HG03378 (cell line): ENCODE data around the gene KRT79.
"Not testable (repeated sequence)": the region's sequence is repeated elsewhere in the genome, so short reads cannot be mapped to it uniquely, and the experiment has no call there.

ENCODE experiments used
- ATAC-seq: cut with Tn5 transposase; IDR thresholded peaks from one replicate; pipeline ENCODE4 v1.9.1; 2021; ENCODE audit warnings: mild to moderate bottlenecking, moderate library complexity; ENCODE audit not compliant: unreplicated experiment

Gene KRT79

DNA sequence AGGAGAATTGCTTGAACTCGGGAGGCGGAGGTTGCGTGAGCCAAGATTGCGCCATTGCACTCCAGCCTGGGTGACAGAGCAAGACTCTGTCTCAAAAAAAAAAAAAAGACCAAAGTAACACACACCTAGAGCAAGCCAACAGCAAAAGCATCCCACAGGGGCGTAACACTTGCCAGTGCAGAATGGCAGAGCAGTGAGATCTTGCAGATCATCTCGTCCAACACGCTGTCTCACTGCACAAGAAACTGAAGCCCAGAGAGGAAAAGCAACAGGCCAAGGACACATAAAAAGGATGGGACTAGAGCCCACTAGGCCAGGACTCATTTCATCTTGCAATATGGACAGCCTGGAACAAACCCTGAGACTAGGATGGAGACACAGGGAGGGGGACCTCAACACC lies 27.4 kb upstream of the KRT79 start:
- ATAC-seq, result no peak

DNA sequence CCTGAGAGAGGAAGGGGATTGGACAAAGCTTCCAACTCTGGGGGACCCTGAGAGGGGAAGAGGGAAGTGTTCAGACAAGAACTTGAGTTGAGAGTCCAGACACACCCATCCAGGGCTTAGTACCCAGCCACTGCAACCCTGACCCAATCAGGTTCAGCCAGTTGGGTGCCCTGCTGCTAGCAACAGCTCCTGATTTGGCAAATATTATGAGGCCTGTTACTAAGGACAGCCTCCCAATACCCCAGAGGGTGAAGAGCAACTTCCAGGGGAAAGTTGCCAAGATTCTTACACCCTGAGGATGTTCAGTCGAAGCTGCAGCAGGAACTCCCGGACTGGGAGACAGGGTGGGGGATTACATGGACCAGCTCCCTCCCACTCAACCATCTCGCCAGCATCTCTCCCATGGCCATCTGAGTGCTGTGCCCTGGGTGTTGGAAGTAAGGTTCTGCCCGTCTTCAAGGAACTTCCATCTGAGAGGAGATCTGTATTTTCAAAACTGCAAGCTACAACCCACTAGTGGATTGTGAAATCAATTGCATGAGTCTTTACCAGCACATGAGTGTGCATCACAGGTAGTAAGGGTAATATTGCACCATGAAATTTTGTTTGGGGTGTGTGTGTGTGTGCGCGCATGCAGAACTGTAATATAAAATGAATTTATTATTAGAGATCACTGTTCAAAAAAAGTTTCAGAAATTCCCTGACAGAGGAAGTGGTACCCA lies 26.2 kb upstream of the KRT79 start:
- ATAC-seq, result no peak

DNA sequence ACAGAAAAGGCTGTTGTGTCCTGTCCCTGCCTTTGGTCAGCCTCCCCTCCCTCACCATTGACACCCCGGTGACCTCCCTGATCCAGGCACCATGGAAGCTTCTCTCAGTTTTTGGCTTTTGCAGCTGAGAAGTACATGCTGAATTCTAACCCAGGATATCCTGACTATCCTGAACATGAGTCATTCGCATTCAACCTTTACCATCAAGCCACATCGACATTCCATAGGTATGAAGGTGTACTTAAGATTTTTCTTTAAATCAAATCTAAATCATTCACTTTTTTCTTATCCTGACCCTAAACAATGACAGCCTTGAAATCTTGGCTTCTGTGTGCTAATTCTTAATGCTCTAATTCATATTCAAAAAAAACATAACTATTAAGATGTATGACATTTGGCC lies 23.4 kb upstream of the KRT79 start:
- no peak for ATAC-seq

DNA sequence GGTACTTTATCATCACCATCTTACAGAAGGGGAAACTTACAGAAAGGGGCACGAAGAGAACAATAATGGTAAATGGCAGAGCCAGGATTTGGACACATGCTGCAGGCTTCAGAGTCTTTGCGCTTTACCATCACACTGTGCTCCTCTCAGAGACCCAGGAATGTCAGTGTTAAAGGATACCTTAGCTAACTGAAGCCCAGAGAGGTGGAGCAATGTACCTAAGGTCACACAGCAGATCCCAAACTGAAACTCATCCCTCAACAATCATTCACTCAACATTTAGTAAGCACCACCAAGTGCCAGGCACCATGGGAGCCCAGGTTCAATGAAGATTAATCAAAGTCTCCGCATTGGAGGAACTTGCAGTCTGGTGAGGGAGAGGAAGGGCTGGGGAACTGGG lies 22.7 kb upstream of the KRT79 start:
- ATAC-seq, result no peak

DNA sequence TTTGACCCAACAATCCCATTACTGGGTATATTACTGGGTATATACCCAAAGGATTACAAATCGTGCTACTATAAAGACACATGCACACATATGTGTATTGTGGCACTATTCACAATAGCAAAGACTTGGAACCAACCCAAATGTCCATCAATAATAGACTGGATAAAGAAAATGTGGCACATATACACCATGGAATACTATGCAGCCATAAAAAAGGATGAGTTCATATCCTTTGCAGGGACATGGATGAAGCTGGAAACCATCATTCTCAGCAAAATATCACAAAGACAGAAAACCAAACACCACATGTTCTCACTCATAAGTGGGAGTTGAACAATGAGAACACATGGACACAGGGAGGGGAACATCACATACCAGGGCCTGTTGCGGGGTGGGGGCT lies 22.0 kb upstream of the KRT79 start:
- not testable (repeated sequence) for ATAC-seq

DNA sequence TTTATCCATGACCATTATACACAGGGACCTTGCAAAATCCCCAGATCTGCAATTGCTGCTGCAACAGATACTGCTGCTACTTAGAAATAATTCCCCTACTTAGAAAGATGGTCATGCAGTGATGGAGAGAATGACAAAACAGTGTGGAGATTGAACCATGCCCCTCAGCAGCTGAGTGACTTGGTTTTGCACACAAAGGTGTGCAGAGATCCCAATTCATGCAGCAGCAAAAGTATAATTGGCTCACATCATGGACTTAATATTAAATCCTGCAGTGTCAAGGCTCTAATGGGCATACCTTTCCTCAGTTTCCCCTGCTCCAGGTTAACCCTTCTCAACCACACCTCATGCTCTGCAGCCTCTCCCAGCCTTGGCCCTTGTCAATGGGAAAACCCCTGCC lies 17.7 kb upstream of the KRT79 start:
- no peak for ATAC-seq

DNA sequence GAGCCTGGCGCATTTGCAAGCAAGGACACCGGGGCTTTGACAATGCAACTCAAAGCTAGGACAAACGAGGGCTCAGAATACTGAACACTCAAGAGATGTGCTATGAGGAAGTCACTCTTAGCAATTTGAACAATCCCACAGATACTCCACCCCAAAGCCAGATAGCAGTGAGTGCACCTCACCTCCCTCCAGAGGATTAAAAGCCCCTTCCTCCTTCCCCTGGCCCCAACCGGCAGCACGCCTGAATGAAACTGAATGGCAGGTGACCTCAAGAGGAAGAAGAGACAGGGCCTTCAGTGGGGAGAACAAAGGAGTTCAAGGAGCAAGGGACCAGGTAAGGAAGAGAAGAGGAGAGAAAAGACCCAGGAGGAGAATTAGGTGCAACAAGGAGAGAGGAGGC lies 16.6 kb upstream of the KRT79 start:
- ATAC-seq, result no peak

DNA sequence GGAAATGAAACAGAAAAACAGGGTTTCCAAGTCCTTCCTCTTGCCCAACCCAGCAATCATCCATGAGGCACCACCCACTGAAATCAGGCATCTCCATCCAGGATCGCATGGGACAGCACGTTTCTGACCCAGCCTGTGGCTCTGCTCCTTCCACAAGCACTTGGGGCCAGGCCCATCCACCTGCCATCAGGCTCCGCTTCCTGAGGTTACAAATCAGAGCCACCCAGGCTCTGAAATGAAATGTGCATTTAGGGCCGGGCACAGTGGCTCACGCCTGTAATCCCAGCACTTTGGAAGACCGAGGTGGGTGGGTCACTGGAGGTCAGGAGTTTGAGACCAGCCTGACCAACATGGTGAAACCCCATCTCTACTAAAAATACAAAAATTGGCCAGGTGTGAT lies 15.4 kb upstream of the KRT79 start:
- no peak for ATAC-seq

DNA sequence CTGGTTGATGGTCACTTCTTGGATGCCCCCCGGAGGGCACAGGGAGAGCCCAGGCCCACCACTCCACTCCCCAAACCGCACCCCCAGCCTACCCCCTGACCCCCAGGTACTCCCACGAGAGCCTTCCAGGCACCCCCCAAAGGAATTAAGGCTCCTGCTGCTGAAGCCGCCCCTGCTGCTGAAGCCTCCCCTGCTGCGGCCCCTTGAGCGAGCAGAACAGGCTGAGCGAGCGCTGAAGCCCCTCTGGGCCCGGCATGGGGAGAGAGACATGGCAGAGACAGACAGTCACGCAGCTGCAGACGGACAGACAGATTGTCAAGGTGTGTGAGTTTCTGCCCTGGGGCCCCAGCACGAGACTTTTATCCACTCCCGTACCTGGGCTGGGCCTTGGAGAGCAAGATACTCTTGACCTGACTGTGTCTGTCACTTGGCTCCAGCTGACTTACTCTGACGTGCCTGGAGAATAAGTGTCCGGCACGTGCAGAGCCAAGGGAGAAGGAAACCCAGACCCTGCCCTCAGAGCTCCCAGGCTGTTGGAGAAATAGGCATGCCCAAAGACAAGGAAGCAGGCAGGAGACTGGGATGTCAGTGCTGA lies 14.6 kb upstream of the KRT79 start, which contains the start of gene KRT78:
TSS of gene KRT78 (minus strand) at position 334 of the 595 bp plus-strand sequence. CDS start at position 270, 64 bp downstream.
- no peak for ATAC-seq

DNA sequence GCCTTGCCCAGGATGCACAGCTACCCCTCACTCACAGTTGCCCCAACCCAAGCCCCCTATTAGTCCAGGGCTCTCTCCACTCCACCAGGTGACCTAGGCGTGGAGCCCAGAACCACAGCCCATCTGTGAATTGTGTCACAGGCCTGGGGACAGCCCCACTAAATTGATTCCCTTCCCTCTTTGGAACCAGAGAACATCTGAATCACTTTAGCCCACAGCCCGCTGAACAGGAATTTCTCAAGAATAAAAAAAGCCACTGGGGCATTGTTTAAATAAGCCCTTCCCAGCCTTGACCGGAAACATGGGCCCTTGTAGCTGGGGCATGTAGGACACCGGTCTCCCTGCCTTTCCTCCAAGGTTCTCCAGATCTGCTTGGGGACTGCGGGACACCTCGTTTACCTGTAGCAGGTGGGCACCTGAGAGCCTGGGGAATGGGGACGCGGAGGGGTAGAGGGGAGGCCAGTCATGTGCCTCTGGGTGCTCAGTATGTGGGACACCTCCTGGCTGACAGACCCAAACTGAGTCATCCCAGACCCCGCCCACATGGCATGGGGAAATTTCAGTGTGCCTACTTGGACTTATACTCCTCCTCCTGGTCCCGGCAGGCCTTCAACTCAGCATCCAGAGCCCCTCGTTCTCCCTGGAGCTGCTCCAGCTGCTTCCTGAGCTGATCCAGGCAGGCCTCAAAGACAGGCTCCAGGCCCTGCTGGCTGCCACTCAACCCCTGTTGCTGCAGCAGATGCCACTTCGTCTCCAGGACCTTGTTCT lies 13.4 kb upstream of the KRT79 start:
- ATAC-seq, result no peak

DNA sequence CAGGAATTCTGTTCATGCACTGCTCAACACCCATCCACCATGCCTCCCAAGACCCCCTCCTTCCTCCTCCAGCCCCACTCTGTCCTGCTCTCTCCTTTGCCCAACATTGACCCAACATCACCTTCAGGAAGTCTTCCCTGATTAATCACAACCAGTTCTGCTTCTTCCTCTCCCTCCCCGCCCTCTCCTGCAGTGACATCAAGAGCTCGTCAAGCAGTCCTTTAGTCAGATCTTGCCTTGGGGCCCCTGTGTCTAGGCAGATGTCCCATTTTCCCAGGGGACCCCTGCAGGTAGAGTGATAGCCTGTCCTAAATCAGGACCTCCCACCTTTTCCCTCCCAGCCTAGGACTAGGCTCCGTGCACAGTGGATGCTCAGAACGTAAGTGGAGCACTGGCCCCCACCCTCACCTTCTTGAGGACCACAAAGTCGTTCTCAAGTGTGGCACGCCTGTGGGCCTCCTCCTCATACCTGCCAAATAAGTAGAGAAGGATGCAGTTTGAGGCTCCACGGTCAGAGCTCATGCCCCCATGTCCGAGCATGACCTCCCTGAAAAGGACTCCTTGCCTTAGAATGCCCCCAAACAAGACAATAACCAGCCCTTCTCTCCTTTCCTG lies 12.4 kb upstream of the KRT79 start:
- no peak for ATAC-seq

DNA sequence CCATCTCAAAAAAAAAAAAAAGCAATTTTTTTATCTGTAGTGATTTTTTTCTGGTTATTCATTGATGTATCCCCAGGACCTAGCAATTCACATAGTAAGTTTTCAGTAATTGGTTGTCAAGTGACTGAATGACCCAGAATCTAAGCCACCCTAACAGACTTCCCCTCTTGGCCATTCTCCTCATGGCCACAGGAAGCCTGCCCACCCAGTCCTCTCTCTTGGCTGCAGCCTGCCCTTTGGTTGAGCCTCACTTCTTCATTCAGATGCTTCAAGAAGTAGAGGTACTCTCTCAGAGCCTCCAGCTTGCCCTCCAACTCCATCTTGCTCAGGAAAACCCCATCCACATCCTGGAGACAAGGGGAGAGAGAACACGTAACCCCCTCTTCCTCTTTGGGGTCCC lies 11.8 kb upstream of the KRT79 start:
- ATAC-seq, result no peak

DNA sequence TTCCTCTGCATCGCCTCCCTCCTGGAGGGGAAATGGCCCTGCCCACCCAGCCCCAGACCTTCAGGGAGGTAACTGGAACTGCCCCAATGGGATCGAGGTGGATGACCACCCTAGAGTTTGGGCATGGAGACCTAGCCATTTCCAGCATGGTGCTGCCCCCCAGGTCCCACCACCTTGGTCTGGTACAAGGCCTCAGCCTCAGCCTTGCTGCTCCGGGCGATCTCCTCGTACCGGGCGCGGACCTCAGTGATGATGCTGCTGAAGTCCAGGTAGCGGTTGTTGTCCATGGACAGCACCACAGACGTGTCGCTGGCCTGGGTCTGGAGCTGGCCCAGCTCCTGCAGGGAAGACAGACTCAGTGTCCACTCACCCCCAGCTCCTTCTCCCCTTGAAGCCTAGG lies 10.3 kb upstream of the KRT79 start:
- ATAC-seq, result no peak

DNA sequence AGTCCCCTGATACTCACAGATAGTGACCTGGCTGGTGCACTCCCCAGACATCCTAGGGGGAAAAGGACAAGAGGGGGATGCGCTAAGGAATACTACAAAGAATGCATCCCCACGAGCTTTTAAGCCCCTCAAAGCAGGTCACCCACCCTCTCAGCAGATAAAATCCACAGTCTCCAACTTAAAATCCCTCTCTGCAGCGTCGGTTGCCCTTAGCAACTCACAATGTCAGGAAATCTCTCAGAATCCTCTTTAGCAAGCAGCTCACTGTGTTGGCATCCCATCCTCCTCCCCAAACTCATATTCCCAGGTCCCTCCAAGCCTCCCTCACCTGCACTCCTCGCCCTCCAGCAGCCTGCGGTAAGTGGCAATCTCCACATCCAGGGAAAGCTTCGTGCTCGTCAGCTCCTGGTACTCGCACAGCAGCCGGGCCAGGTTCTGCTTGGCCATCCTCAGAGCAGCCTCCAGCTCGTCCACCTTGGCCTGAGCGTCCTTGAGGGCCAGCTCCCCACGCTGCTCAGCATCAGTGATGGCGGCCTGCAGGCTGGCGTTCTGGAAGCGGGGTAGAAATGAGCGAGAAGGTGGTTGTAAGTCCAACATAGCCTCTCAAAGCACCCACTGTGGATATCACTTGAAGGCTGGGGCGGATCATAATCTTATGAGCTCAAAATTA lies 5.5 kb upstream of the KRT79 start:
- no peak for ATAC-seq

DNA sequence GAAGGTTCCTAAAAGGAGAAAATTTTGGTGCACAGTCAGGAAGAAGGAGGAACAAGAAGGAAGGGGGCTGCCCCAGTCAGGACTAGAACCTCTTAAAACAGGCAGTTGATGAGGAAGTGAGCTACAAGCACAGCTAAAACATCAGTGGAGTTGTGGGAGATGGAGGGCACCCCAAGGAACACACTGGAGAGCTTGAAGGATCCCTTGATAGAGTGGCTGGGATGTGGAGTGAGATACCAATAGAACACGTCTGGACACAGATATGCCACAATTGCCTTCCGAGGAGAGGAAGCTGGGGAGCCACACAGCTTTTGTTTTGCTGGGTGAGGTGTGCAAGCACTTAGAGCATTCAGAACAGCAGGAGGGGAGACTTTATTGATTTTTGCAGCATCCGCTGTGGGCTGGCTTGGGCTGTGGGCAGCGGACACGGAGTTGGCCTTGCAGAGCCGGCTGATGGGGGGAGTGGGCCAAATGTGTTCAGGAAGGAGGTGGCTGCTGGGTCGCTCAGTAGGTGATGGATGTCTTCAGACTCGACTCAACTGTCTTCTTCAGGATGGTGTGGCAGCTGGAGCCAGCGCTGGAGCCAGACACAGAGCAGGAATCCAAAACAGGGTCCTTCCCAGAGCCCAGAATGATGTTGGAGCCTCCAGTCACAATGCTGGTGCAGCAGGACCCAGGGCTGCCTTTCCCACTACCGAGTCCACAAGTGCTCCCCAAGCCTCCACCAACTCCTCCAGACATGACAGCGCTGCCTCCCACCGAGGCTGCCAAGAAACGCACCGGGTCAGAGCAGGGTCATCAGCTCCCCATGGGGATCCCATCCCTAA lies 4.7 kb upstream of the KRT79 start:
- ATAC-seq, result no peak

DNA sequence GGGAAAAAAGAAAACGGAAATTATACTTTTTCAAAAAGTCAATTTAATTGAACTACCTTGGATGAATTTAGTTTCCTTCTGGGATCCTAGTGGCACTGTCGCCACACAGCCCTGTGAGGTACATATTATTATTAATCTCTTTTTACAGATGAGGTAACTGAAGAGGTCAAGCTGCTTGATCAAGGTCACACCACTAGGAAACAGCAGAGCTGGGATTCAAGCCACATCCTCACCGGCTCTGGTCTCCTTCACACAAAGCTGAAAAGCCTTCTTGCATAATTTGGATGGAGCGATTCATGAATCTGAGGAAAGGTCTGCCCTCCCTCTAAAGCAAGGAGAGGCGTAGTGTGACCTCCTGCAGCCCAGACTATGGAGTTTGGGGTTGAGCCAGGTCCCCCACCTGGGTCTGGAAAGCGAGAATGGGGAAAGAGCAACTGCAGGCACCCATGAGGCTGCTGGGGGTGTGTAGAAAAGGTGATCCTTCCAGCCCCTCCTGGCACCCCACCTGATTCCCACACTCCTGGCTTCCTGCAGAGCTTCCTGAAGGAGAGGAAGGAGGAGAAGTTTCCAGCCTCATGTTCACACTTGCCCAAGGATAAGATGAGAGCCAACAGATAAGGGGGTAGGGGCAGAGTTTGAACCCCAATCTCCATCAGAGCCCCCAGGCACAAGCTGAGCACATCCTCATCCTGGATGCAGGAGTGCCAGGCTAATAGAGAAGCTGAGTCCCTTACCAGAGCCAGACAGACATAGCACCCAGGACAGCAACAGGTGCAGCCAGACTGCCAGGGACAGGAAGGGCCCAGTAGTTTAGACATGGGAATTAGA lies 3.9 kb upstream of the KRT79 start:
- ATAC-seq, result no peak

DNA sequence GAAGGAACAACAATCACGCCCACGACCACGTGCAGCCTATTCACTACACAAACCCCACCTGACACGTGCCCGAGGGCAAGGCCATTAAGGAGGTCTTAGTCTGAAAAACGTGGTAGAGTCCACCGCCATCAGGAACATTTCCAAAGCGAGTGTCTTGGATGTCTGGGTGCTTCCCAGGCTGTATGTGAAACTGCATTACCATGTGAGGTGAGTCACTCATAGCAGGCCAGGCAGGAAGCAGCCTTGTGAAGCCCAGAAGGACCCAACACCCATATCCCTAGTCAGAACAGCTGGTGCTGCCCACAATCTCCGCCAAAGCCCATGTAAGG lies 3.3 kb upstream of the KRT79 start:
- no peak for ATAC-seq

DNA sequence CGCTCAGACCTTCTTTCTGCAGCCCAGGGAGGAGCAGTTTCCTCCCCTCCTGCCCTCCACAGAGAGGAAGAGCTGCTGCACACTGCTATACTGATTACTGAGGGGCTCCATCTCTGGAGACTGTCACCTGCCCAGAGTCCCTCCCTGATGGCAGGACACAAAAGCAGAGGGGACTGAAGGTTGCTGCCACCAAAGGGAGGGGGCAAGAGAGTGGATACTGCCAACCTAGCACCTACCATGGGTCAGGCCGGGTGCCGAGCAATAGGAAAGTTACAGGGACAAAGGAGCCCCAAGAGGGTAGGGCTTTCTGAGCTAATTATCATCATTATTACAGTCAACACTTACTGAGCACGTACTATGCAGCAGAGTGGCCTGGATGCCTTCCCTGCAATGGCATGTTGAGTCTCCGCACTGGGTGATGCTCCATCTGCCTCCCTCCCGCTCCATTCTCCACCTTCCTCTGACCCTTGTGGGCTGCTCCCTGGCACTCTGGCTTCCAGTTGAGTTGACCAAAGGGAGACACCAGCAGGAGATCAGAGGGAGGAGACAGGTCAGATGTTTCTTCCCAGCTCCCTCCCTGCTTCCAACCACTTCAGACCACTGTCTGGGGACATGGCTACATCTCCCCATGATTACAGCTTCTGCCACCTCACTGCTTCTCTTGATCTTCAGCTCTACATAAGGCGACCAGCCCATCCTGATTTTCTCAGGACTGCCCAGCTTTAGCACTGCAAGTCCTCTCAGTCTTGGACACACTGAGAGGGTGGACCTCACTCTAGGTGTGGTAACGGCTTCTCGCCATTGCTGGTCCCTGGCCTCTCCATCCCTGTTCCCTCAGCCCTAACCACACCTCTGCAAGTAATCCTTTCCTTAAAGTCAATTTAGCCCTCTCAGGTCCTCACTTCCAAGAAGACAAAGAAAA lies 2.6 kb upstream of the KRT79 start:
- no peak for ATAC-seq
